GM19452 (cell line): ENCODE data around the gene LEMD2.

Experiments used
- ATAC-seq: cut with Tn5 transposase; IDR thresholded peaks from one replicate; pipeline ENCODE4 v1.9.1; 2021; ENCODE audit not compliant: unreplicated experiment

The LEMD2 gene

DNA sequence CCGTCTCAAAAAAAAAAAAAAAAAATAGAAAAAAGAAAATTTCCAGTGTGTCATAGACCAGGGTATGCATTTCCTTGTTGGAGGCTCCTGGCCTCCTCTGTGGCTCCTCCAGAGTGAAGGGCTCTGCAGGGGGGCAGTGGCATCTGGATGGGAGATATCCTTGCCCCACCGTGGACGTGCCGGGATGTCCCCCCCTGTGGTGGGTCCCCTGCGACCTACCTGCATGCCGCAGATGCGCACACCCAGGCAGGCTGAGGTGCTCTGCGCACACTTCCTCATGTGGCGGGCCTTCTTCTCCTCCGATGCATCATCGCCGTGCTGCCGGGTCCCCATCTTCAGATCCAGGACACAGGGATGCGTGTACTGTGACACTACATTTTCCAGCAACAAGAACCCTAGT, 63.7 kb downstream of the LEMD2 start:
- no peak for ATAC-seq

DNA sequence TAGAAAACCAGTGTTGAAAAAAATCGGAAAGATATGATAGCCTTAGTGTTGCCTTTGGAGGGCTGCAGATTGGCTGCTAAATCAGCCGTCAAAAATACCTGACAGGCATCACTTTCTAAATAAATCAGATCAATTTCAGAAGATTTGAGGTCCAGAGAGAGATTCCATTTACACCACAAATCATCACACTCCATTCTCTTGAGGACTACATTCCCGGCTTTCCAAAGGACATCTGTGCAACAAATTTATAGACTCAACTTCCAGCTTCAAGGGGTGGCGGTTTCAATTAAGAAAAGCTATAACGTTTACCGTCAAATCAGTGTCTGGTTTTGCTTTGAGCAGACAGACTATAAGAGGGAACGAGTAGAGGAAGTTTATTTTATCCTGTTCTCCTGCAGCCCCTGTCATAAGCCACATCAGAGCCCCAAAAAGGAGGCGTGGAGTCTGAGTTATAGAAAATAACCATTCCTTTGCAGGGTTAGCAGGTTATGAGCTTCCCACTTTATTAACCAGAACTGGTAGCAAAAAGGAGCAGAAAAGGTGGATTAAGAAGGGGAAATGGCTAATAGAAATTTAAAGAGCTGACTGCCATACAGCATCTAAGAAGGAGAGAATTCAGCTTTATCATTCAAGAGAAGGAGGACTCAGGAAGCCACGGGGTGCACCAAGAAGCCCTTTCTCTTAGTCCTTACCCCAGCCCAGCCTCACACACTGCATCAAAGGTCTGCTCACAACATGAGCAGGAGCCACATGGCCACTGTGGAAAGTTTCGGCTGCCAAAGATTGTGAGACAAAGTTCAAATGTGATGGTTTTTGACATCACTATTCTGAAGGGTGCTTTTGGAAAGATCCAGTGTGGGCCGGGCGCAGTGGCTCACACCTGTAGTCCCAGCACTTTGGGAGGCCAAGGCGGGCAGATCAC, 64.6 kb downstream of the LEMD2 start:
- ATAC-seq, result no peak

DNA sequence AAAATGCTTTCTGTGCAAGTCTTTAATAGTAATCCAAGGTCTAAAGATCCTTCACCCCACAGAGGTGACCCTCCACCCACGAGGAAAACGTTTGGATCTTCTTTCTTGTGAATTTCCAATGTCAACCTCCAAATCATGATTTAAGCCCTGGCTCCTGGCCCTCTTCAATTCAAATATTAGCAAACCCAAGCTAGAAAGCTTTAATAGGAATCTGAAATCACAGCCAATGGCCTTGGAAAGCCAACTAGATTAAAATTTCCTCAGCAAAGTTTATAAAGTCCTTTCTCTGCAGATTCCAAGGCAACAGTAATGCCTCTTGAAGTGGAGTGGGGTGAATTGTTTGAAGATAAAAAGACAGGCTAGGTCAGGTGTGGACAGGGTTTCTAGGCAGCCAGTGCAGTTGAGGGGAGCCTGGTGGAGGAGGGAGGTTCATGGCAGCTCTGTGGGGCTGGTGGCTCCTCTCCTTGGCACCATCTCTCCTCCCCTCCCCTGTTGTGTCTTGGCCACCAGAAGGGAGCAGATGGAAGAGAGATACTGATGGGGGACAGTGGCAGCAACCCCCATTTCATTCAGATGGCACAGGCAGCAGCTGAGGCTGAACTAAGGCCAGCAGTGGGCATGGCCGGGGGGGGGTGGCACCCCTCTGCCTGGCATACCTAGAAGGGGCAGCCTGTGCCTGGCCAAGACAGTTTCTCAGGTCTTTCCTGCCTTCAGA, 65.4 kb downstream of the LEMD2 start:
- no peak for ATAC-seq

DNA sequence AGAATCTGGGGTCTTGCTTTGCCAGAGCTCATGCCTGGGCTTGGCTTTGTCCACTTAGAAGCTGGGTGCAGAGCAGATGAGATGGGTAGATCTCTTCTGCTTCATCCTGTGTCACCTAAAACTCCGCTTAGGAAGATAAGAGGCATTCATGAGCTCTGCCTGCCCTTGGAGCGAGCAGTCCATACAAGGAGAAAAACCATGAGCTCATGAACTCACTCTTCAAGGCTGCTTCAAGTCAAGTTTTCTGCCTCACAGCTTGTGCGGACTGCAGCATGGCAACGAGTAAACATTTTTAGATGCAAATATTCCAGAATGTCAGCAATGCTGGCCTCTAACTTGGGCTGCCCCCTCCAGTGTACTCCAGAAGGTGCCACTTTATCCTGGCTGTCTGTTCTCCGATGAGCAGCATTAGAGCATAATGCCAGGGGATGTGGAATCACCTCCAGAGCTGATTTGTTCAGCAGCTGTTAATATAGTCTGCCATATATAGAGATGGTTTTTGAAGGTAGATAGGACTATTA, 66.8 kb downstream of the LEMD2 start:
- no peak for ATAC-seq

DNA sequence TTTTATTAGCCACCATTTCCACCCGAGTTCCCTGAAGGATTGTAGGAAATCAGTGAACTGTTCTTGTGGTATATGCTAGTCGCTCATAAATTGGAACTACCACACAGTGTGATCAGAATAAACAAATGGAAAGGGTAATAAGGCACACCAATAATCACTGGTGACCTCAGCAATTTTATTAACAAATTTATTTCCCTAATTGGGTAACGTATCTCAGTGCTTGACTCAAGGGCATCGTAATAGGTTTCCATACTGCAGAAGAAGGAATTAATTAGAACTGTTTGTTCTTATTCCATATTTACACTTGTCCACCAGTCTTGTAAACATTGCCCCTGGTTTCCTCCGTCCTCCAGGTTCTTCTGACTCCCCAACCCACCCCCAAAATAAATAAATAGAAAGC, 67.4 kb downstream of the LEMD2 start:
- no peak for ATAC-seq
